Suprapubic skin (tissue), 4 donors: ENCODE data around the gene SYTL5.

ENCODE experiments used
- EP300 ChIP-seq: sonication (generic); formaldehyde crosslinking; IDR thresholded peaks from one replicate; pipeline ENCODE4 v1.6.1; 2017; ENCODE audit warnings: antibody characterized with exemption
- POLR2A ChIP-seq, 2 donors: fragments of 450-650 bp; IDR thresholded peaks; one replicate each; pipeline ENCODE4 v1.6.1; 2017; ENCODE audit warnings: antibody characterized with exemption in 2 of 2, mild to moderate bottlenecking in 2 of 2, moderate library complexity in 2 of 2
- POLR2AphosphoS5 ChIP-seq, 3 donors: sonication (generic); formaldehyde crosslinking; IDR thresholded peaks; one replicate each; pipeline ENCODE4 v1.6.1; 2017; ENCODE audit warnings: antibody characterized with exemption in 3 of 3
- TF ChIP-seq, protein P1 (sequence below), 2 donors: fragments of 200-600 bp in 1 of 2; fragments of 450-650 bp in 1 of 2; sonication (generic) in 1 of 2; IDR thresholded peaks; one replicate each; pipeline ENCODE4 v1.5.1; 2016 to 2019; ENCODE audit warnings: antibody characterized with exemption in 2 of 2, mild to moderate bottlenecking in 1 of 2, moderate library complexity in 1 of 2

DNA sequence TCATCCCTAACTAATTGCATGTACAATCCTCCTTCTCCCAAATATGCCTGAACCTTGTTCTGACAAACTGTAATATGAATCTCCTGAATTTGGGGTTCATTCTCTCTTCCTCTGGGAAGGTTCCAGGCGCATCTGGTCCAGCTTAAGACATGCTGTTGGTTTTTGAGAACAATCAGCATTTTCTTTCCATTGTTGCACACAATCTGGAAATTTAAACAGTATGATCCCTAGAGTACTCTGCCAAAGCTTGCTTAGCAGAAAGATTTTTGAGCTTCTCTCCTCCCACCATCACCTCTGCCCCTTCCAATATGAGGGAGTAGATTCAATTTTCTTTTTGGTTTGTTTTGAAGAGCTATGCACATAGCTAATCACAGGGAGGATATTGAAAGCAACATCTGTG lies 164.2 kb downstream of the SYTL5 start:
- TF ChIP-seq, protein P1, sequence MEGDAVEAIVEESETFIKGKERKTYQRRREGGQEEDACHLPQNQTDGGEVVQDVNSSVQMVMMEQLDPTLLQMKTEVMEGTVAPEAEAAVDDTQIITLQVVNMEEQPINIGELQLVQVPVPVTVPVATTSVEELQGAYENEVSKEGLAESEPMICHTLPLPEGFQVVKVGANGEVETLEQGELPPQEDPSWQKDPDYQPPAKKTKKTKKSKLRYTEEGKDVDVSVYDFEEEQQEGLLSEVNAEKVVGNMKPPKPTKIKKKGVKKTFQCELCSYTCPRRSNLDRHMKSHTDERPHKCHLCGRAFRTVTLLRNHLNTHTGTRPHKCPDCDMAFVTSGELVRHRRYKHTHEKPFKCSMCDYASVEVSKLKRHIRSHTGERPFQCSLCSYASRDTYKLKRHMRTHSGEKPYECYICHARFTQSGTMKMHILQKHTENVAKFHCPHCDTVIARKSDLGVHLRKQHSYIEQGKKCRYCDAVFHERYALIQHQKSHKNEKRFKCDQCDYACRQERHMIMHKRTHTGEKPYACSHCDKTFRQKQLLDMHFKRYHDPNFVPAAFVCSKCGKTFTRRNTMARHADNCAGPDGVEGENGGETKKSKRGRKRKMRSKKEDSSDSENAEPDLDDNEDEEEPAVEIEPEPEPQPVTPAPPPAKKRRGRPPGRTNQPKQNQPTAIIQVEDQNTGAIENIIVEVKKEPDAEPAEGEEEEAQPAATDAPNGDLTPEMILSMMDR (IDR thresholded peaks at IDR 0.05): no peak
- TF ChIP-seq POLR2AphosphoS5 (IDR thresholded peaks at IDR 0.05) (no peak), POLR2A (IDR thresholded peaks at IDR 0.05) (no peak), EP300 (no peak)
